Upper lobe of left lung (tissue), 6 donors: ENCODE results near the gene MEGF11. TPM values are rescaled to one million over a fixed set of nuclear protein-coding genes. Genes with fewer than 3 reads are reported as not detected.
A peak's percentile ranks its signal among the peaks of the same experiment; 100 is the strongest.

Experiments used
- ATAC-seq, 2 donors: fragments of 200-7000 bp; cut with Tn5 transposase; one replicate each; pipeline ENCODE4 v1.9.1; 2022; ENCODE audit warnings: mild to moderate bottlenecking in 2 of 2, moderate library complexity in 2 of 2; ENCODE audit not compliant: low FRiP score in 2 of 2
- DNase-seq, 2 donors: peaks; one replicate each; pipeline ENCODE4 v3.0.0-alpha.2; 2019 to 2020
- H3K27ac ChIP-seq, 4 donors: fragments of 200-600 bp; sonication (generic); one replicate each; pipeline ENCODE4 v1.5.1; 2016 to 2019
- H3K27me3 ChIP-seq, 4 donors: fragments of 200-600 bp; sonication (generic); one replicate each; pipeline ENCODE4 v1.5.1; 2017 to 2019
- H3K36me3 ChIP-seq, 4 donors: fragments of 200-600 bp; sonication (generic); one replicate each; pipeline ENCODE4 v1.5.1; 2016 to 2019
- H3K4me1 ChIP-seq, 4 donors: fragments of 200-600 bp; sonication (generic); one replicate each; pipeline ENCODE4 v1.5.1; 2018 to 2019
- H3K4me3 ChIP-seq, 4 donors: fragments of 200-600 bp; sonication (generic); one replicate each; pipeline ENCODE4 v1.5.1; 2017 to 2019; ENCODE audit warnings: mild to moderate bottlenecking in 2 of 4, moderate library complexity in 1 of 4
- H3K9me3 ChIP-seq, 4 donors: fragments of 200-600 bp; sonication (generic); one replicate each; pipeline ENCODE4 v1.5.1; 2018 to 2019
- CTCF ChIP-seq, 6 experiments: fragments of 450-650 bp in 4 of 6; fragments of 200-600 bp in 2 of 6; sonication (generic) in 2 of 6; IDR thresholded peaks; one replicate each; pipeline ENCODE4 v1.5.1; 2016 to 2019; ENCODE audit warnings: antibody characterized with exemption in 6 of 6
- EP300 ChIP-seq, 4 donors: sonication (generic); formaldehyde crosslinking; IDR thresholded peaks; one replicate each; pipeline ENCODE4 v1.5.1; 2017; ENCODE audit warnings: antibody characterized with exemption in 4 of 4, control low read depth in 2 of 4
- POLR2A ChIP-seq, 4 donors: fragments of 450-650 bp; IDR thresholded peaks; one replicate each; pipeline ENCODE4 v1.5.1; 2016 to 2017; ENCODE audit warnings: antibody characterized with exemption in 4 of 4, mild to moderate bottlenecking in 2 of 4
- POLR2AphosphoS5 ChIP-seq, 2 donors: sonication (generic); formaldehyde crosslinking; IDR thresholded peaks; one replicate each; pipeline ENCODE4 v1.5.1; 2017; ENCODE audit warnings: antibody characterized with exemption in 2 of 2
- WGBS, 2 donors: methylation state at CpG; one replicate each; pipeline ENCODE4 v1.1.5; 2017 to 2018; 5-methylcytosine and 5-hydroxymethylcytosine counted together
- total RNA-seq, 6 donors: library from RNA; depleted of rRNA in 4 of 6; stranded (reverse); fragments of >200 nt in 4 of 6; gene quantifications; one replicate each; pipeline versions ENCODE4 v1.1.0 to v1.2.1, GENCODE V29; 2016 to 2021
- donor health status: DM: no; HTN: no; CAD: no; lungs with moderate emphysema.
- donor health status: DM: no; HTN: yes; CAD: no; lungs with severe emphysema.

MEGF11 gene
- total RNA-seq, 6 donors from 2014 or later = 1.5 to 4.0 (median 3.5) TPM; not detected in 3

- no peak overlapping the region for H3K4me3 ChIP-seq
- no peak overlapping the region for H3K27ac ChIP-seq
- no peak for TF ChIP-seq EP300 (IDR thresholded peaks at IDR 0.05)
- TF ChIP-seq POLR2A (IDR thresholded peaks at IDR 0.05) = no peak
- TF ChIP-seq CTCF (IDR thresholded peaks at IDR 0.05) = no peak
- no peak for TF ChIP-seq POLR2AphosphoS5 (IDR thresholded peaks at IDR 0.05)
- peaks cover 0 to 11% (median 4%) of the 10 kb centered on the region in 4 donors for H3K27me3 ChIP-seq
- no peaks in the 10 kb centered on the region for H3K36me3 ChIP-seq
- DNase-seq (no peak), ATAC-seq (no peak)
- peaks cover 9 to 13% (median 10%) of the 10 kb centered on the region in 4 donors for H3K4me1 ChIP-seq
- no peaks in the 10 kb centered on the region for H3K9me3 ChIP-seq
- WGBS, 2 donors = 61 to 70% methylated on average over 5 of the region's 5 CpGs
Measured at GRCh38 chr15:65985387-65985786, 268.2 kb downstream of the MEGF11 start.

GRCh38 chr15:65982627-65983322, 270.8 kb downstream of the MEGF11 start:
- peaks cover 0 to 11% (median 4%) of the 10 kb centered on the region in 4 donors for H3K27me3 ChIP-seq
- DNase-seq (no peak), ATAC-seq (no peak)
- 34% methylated on average over 9 of the region's 9 CpGs for WGBS, 2 donors
- no peaks in the 10 kb centered on the region for H3K9me3 ChIP-seq
- TF ChIP-seq CTCF (IDR thresholded peaks at IDR 0.05) = no peak
- no peak for TF ChIP-seq POLR2A (IDR thresholded peaks at IDR 0.05)
- no peak for TF ChIP-seq EP300 (IDR thresholded peaks at IDR 0.05)
- no peak for TF ChIP-seq POLR2AphosphoS5 (IDR thresholded peaks at IDR 0.05)
- H3K4me3 ChIP-seq = no peak overlapping the region
- peaks cover 9 to 13% (median 10%) of the 10 kb centered on the region in 4 donors for H3K4me1 ChIP-seq
- H3K27ac ChIP-seq = no peak overlapping the region
- H3K36me3 ChIP-seq = no peaks in the 10 kb centered on the region

- TF ChIP-seq CTCF (IDR thresholded peaks at IDR 0.05) (peak in 1 of 6 experiments; percentile 36), POLR2A (IDR thresholded peaks at IDR 0.05) (no peak)
- WGBS, 2 donors = 6 to 8% methylated on average over 21 to 24 of the region's 42 CpGs
- ATAC-seq (peak; percentile 39 to 63), DNase-seq (peak; percentile 35 to 87)
- Histone ChIP-seq H3K27me3 (peaks cover 0 to 11% (median 4%) of the 10 kb centered on the region in 4 donors), H3K4me1 (peaks cover 9 to 13% (median 10%) of the 10 kb centered on the region in 4 donors), H3K36me3 (no peaks in the 10 kb centered on the region), H3K27ac (no peak overlapping the region), H3K9me3 (no peaks in the 10 kb centered on the region), H3K4me3 (peak overlapping the region in 3 of 4 donors; percentile 5 to 42 (median 36))
Measured at GRCh38 chr15:65981837-65982626, 271.5 kb downstream of the MEGF11 start.

- no peaks in the 10 kb centered on the region for H3K36me3 ChIP-seq
- DNase-seq = peak in 1 of 2 donors; percentile 70
- WGBS, 2 donors = 49 to 59% methylated on average over 4 to 5 of the region's 5 CpGs
- peaks cover 9 to 13% (median 10%) of the 10 kb centered on the region in 4 donors for H3K4me1 ChIP-seq
- no peak overlapping the region for H3K27ac ChIP-seq
- peaks cover 0 to 11% (median 4%) of the 10 kb centered on the region in 4 donors for H3K27me3 ChIP-seq
- no peaks in the 10 kb centered on the region for H3K9me3 ChIP-seq
- no peak overlapping the region for H3K4me3 ChIP-seq
- TF ChIP-seq CTCF (IDR thresholded peaks at IDR 0.05) = peak; percentile 57 to 80 (median 70)
- no peak for TF ChIP-seq POLR2AphosphoS5 (IDR thresholded peaks at IDR 0.05)
- no peak for TF ChIP-seq POLR2A (IDR thresholded peaks at IDR 0.05)
- TF ChIP-seq EP300 (IDR thresholded peaks at IDR 0.05) = no peak
- ATAC-seq = peak; percentile 80 to 86
Measured at GRCh38 chr15:65980824-65981456, 272.6 kb downstream of the MEGF11 start.
